Nephron progenitor cell (in vitro differentiated cells): Measurements from ENCODE around the gene ZBTB2.

Experiments
- DNase-seq: peaks from one replicate; pipeline ENCODE4 v3.0.0; 2021
- H3K27ac Mint-ChIP-seq: 2 replicates; pipeline ENCODE4 v1.8.0; 2021; ENCODE audit warnings: mild to moderate bottlenecking, moderate library complexity, mixed read lengths
- H3K27me3 Mint-ChIP-seq: 2 replicates; pipeline ENCODE4 v1.8.0; 2021; ENCODE audit warnings: mild to moderate bottlenecking, low read depth, mixed read lengths; ENCODE audit not compliant: poor library complexity
- H3K36me3 Mint-ChIP-seq: 2 replicates; pipeline ENCODE4 v1.8.0; 2021; ENCODE audit warnings: low read depth, mixed read lengths
- H3K4me1 Mint-ChIP-seq: 2 replicates; pipeline ENCODE4 v1.8.0; 2021; ENCODE audit warnings: mixed read lengths
- H3K4me3 Mint-ChIP-seq: 2 replicates; pipeline ENCODE4 v1.8.0; 2021; ENCODE audit warnings: mild to moderate bottlenecking, moderate library complexity, mixed read lengths
- H3K9me3 Mint-ChIP-seq: 2 replicates; pipeline ENCODE4 v1.8.0; 2021; ENCODE audit warnings: mild to moderate bottlenecking, moderate library complexity, mixed read lengths
- CTCF ChIP-seq: fragments of 200-600 bp; sonication (generic); IDR thresholded peaks from 2 replicates; pipeline ENCODE4 v1.5.0; 2021; ENCODE audit warnings: antibody characterized with exemption

ZBTB2 gene

GRCh38 chr6:151425561-151425960 is 34.2 kb upstream of the ZBTB2 start:
- no peaks in the 10 kb centered on the region for H3K4me1 Mint-ChIP-seq
- no peak for DNase-seq
- TF ChIP-seq CTCF, result no peak
- no peaks in the 10 kb centered on the region for H3K9me3 Mint-ChIP-seq
- H3K36me3 Mint-ChIP-seq, result peaks cover 76% of the 10 kb centered on the region
- peak overlapping the region; percentile 83 for H3K27ac Mint-ChIP-seq
- no peak overlapping the region for H3K4me3 Mint-ChIP-seq
- H3K27me3 Mint-ChIP-seq, result no peaks in the 10 kb centered on the region

GRCh38 chr6:151422981-151423380 is 31.6 kb upstream of the ZBTB2 start:
- Mint-ChIP-seq H3K4me1 (no peaks in the 10 kb centered on the region), H3K36me3 (peaks cover 70% of the 10 kb centered on the region), H3K4me3 (no peak overlapping the region), H3K9me3 (no peaks in the 10 kb centered on the region), H3K27me3 (no peaks in the 10 kb centered on the region), H3K27ac (no peak overlapping the region)
- no peak for TF ChIP-seq CTCF
- DNase-seq, result no peak

- H3K4me3 Mint-ChIP-seq, result no peak overlapping the region
- no peak overlapping the region for H3K27ac Mint-ChIP-seq
- no peak for DNase-seq
- H3K36me3 Mint-ChIP-seq, result peaks cover 74% of the 10 kb centered on the region
- no peaks in the 10 kb centered on the region for H3K27me3 Mint-ChIP-seq
- peaks cover 18% of the 10 kb centered on the region for H3K9me3 Mint-ChIP-seq
- H3K4me1 Mint-ChIP-seq, result no peaks in the 10 kb centered on the region
- TF ChIP-seq CTCF, result no peak
Observed at GRCh38 chr6:151417477-151417876, 26.1 kb upstream of the ZBTB2 start.

- Mint-ChIP-seq H3K36me3 (peaks cover 79% of the 10 kb centered on the region), H3K4me3 (no peak overlapping the region), H3K9me3 (peaks cover 19% of the 10 kb centered on the region), H3K4me1 (no peaks in the 10 kb centered on the region), H3K27ac (peak overlapping the region; percentile 10), H3K27me3 (no peaks in the 10 kb centered on the region)
- no peak for DNase-seq
- no peak for TF ChIP-seq CTCF
Observed at GRCh38 chr6:151414641-151415260, 23.4 kb upstream of the ZBTB2 start.

- H3K36me3 Mint-ChIP-seq, result peaks cover 84% of the 10 kb centered on the region
- H3K27ac Mint-ChIP-seq, result peak overlapping the region; percentile 38
Observed at GRCh38 chr6:151413372-151414145, 22.2 kb upstream of the ZBTB2 start.

More at GRCh38 chr6:151413372-151414145, 22.2 kb upstream of the ZBTB2 start:
- no peak for DNase-seq
- Mint-ChIP-seq H3K4me3 (no peak overlapping the region), H3K27me3 (no peaks in the 10 kb centered on the region), H3K4me1 (no peaks in the 10 kb centered on the region), H3K9me3 (peaks cover 19% of the 10 kb centered on the region)
- TF ChIP-seq CTCF, result no peak
